GM19438 (cell line): ENCODE results near the gene ACKR3.

Experiments used
- ATAC-seq: cut with Tn5 transposase; IDR thresholded peaks from one replicate; pipeline ENCODE4 v1.9.1; 2021; ENCODE audit warnings: low read depth; ENCODE audit not compliant: unreplicated experiment

ACKR3 gene

DNA sequence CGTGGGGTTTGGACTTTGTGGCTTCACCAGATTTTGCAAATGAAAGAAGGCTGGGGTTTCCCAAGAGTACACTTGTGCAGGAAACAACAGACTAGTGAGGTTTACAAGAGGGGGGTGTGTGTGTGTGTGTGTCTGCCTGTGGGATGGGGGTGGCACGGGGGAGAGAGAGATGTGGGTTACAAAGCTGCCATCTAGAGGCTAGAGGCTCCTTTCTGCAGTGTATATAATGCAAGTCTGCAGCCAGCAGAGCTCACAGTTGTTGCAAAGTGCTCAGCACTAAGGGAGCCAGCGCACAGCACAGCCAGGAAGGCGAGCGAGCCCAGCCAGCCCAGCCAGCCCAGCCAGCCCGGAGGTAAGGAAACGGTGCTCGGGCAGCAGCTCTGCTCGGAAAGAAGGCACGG, at the start of gene ACKR3:
Gene ACKR3, plus strand, starts transcription at position 253 of the 401 bp plus-strand sequence. CDS start 10,641 bp downstream, outside the sequence.
- peak; percentile 63 for ATAC-seq

GRCh38 chr2:236521556-236521955, 48.1 kb upstream of the ACKR3 start:
- no peak for ATAC-seq

- ATAC-seq: no peak
Measured at GRCh38 chr2:236523249-236523648, 46.4 kb upstream of the ACKR3 start.

DNA sequence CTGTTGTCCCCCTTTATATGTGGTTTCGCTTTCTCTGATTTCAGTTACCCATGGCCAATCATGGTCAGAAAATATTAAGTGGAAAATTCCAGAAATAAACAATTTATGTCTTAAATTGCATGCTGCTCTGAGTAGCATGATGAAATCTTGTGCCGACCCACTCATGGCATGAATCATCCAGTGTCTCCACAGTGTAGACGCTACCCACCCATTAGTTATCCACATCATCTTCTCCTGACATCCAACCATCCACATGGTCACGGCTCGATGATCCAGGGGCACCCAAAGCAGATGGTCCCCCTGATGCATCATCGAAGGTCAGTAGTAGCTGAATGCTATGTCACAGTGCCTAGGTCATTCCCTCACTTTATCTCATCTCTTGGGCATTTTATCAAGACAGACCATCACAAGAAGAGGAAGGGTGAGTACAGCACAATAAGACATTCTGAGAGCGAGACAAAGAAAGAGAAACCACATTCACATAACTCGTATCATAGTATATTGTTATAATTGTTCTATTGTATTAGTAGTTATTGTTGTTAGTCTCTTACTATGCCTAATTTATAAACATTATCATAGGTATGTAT, 44.1 kb upstream of the ACKR3 start:
- no peak for ATAC-seq

DNA sequence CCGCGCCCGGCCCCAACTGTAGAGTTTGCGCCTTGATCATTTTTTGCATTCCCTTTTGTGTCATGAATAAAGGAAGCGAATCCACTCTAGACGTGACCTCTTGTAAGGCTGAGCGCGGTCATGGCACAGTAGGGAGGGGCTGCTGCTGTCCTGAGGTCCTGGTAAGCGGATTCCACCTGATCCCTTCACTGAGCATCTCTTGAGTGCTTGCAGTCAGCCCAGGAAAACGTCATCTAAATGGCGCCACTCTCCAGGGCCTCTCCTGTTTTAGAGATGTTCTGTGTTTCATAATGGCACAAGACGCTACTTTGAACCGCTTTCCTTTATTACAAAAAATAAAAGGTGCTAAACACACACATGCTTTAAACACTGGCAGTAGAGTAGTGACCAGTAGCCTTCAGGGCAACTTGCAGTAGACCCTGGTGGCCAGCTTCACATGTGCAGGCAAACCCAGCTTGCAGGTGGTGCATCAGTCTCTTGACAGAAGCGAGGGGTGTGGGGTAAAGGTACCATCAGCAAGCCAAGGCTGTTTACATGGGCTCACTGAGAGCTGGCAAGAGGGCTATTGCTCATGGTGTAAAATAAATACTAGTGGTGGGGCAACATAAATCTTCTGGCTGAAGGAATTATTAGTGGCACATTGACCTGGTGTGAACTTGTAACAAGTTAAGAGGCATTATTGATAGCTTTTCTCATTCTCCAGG, 43.0 kb upstream of the ACKR3 start:
- ATAC-seq: no peak

DNA sequence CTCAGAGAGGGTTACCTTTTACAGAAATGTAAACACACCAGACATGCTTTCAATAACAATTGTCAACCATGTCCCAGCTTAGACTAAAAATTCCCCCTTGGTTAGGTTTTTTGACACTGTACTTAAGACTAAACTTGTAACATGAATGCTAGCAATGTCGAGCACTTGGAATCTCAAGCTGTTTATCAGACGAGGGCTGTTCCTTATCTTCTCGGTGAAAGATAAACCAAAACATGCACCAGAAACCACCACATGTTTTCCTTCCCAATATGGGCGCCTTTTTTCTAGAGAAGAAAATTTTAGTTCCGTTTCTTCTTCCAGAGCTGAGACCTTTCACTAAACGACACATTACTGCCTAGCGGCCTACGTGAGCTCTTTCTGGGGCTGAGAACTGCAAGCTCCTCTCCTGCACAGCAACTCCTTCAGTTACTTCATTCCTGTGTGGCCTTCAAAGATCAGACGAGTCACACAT, 42.4 kb upstream of the ACKR3 start:
- no peak for ATAC-seq

- no peak for ATAC-seq
Measured at GRCh38 chr2:236529606-236530005, 40.0 kb upstream of the ACKR3 start.

DNA sequence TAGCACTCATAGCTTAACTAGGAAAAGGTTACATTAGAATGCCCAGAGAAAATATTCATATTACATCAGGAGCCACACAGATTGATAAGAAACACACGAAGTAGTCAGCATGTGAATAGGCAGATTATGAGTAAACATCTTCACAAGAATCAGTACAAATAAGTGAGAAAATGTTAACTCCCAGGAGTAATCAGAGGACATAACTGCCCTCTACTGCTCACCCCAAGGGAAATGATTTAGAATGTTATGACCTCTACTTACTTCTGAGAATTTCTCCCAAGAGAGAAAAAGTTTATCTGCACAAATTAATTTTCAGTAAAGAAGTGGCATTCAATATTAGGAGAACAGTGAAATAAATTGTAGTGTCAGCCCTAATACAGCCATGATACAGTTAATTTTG, 39.1 kb upstream of the ACKR3 start:
- no peak for ATAC-seq

DNA sequence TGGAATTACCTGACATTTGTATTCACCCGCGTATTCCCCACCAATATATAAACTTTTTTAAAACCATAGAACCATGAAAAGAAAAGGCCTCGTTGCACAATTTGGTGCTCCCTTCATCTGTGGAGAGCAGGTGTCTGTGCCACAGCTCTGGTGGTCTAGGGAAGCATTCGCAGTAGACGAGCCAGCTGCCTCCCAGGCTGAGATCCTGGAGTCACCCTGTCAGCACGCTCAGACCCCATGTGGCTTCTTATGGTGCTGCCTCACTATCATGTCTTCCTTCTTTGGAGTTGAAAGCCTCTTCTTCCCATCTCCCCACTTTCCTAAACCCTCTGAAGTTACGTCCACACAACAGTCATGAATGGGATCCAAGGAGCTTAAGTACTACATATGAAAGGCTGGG, 38.4 kb upstream of the ACKR3 start:
- ATAC-seq: no peak

- no peak for ATAC-seq
Measured at GRCh38 chr2:236531996-236532395, 37.6 kb upstream of the ACKR3 start.

GRCh38 chr2:236533343-236533742, 36.3 kb upstream of the ACKR3 start:
- no peak for ATAC-seq

DNA sequence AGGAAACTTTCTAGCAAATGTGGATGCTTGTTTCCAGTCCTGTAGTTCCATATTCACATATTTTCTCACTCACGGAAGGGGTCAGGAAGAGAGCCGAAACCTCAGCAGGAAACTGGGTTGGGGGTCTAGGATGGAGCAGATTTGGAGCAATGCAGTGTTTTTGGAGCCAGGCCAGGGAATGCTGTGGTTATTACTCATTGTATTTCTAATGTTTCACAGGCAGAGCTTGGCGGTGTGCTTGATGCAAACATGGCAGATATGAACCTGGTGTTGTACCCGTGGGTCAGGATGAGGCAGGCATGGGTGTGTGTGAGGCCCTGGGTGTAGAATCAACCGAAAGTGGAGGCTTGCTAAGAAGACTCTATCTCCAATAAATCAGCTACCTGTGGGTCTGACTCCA, 34.6 kb upstream of the ACKR3 start:
- no peak for ATAC-seq

- peak; percentile 61 for ATAC-seq
Measured at GRCh38 chr2:236536727-236537398, 32.8 kb upstream of the ACKR3 start.

DNA sequence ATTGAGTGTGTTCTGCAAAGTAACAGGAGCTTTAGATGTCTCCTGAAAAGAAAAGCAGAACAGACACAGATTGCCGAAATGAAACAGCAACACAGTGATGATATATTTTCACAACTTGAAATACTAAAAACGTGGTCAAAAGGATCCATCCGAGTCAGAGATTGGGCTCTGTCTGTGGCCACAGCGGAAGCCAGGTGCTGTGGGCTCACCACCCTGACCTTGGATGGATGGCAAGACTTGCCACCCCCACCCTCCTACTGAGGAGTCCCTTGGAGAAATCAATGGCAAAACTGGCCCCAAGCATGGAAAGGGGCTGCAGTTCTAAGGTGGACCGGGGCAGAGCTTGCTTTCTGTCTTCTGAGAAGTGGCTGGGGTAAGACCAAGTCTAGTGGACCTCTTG, 31.4 kb upstream of the ACKR3 start:
- no peak for ATAC-seq

DNA sequence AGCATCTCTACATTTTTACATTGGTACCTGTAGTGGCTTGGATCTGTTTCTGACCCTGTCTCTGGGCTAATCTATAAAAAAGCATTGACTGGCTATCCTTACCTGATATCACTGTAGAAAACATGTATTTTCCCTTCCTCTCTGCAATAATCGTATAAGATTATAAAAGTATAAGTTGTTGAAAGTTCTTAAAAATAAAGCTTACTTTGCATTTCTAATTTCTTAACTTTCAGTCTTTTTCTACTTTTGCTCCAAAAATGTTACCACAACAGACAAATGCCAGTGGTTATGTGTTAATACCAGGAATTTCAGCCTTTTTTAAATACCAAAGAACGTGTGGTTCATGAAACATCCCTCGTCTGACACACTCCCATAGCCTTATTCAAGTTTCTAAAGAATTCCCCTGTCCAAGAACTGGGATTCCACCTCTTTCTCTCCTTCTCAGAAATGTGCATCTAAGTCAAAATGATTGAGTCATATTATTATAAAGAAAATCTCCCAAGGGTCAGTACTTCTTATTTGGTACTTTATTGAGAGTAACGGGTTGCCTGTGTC, 28.5 kb upstream of the ACKR3 start:
- ATAC-seq: no peak

DNA sequence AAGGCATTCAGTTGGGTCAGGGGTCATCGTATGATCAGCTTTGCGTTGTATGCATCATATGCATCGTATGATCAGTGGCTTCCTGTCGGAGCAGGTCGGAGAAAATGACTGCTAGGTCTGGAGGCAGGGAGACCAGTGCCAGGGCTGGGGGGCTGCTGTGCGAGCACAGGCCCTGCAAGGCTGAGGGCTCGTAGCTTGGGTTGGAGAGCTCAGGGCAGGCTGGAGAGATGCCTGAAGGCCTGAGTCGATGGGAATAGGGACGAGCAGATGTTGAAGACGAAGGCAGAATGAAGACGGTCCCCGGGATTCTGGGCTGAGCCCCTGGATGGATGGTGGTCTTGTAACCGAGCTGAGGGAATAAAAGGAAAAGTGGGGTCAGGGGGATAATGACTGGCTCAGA, 25.3 kb upstream of the ACKR3 start:
- no peak for ATAC-seq

DNA sequence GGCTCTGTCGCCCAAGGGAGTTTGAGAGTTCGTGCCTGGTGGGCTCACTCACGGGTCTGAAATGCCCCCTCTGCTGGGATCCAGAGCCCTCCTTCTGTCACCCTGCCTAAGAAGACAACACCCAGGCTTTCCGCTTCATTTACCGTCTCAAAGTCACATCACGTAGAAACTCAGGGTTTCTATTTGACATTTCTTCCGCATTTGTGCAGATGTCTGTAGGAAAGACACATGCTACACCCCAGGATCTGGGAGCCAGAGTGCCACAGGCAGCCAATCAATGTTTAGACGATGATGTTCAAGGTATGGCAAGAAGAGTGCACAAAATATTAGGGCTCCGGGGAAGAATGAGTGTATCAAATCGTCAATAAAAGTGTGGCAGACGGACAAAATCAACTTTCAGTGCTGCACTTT, 24.4 kb upstream of the ACKR3 start:
- peak; percentile 51 for ATAC-seq

DNA sequence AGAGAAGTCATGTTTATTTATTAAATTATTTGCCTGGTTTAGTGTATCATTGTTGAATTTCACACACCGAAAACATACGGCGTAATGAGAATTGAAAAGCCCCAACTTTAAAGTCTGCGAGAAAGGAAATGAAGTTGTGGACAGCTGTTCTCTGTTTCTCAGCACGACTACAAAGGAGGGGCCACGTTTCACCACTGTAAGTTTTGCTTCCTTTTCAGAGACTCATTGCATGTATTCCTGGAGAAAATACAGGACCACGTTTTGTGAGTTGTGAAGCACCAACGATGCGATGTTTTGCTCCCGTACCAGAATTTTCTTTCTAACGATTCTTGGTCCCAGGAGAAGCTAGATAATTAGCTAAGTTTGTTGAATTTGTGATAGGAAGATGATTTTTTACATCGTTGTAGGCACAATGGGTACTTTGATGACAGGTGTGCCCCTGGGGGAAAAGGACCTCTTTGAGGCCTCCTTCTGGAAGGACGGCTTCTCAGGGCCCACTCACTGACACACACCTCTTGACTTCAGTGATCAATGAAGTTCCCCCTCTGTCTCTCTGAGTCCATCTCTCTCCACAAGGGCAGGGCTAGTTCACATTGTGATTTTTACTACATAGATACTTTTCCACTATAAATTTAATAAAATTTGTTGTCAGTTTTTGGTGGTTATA, 23.7 kb upstream of the ACKR3 start:
- ATAC-seq: peak; percentile 77

- ATAC-seq: no peak
Measured at GRCh38 chr2:236546561-236547002, 23.0 kb upstream of the ACKR3 start.

DNA sequence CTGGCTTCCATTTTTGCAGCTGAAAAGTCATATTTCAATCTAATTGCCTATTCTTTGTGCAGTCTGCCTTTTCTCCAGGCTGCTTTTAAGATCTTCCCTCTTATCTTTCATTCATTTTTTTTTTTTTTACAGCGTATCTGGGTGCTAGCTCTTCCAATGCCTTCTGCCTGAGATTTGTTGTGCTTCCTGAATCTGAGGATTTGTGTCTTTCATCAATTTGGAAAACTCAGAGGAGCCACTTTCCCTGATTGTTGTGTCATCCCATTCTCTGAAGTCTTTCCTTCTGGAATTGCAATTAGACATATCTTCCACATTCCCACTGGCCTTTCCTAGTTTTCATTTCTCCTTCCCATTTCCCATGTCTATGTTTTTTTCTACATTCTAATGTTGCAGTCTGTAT, 21.9 kb upstream of the ACKR3 start:
- ATAC-seq: no peak
